NCI-H524 (cell line): ENCODE data around the gene PIGV.

Experiments
- DNase-seq, 2 experiments: peaks; one replicate each; lab custom pipeline; 2025; lab: John Stamatoyannopoulos, UW

Gene PIGV

GRCh38 chr1:26772687-26773086 lies 15.1 kb upstream of the PIGV start:
- DNase-seq = no peak

- DNase-seq = no peak
Observed at GRCh38 chr1:26774462-26774861, 13.3 kb upstream of the PIGV start.

GRCh38 chr1:26775666-26776065 lies 12.1 kb upstream of the PIGV start:
- DNase-seq = no peak

GRCh38 chr1:26779098-26779668 lies 8.6 kb upstream of the PIGV start:
- no peak for DNase-seq

- no peak for DNase-seq
Observed at GRCh38 chr1:26780344-26780957, 7.3 kb upstream of the PIGV start.

GRCh38 chr1:26781206-26781825 lies 6.4 kb upstream of the PIGV start:
- no peak for DNase-seq

GRCh38 chr1:26782521-26783212 lies 5.1 kb upstream of the PIGV start:
- no peak for DNase-seq

GRCh38 chr1:26783646-26784022 lies 4.1 kb upstream of the PIGV start:
- DNase-seq = no peak

GRCh38 chr1:26784023-26784871 lies 3.5 kb upstream of the PIGV start:
- DNase-seq = no peak

GRCh38 chr1:26784886-26785285 lies 2.9 kb upstream of the PIGV start:
- no peak for DNase-seq

- DNase-seq = no peak
Observed at GRCh38 chr1:26785611-26786436, 1.9 kb upstream of the PIGV start.

GRCh38 chr1:26786437-26787380 lies 1.0 kb upstream of the PIGV start:
- DNase-seq = no peak

- DNase-seq = peak in 1 of 2 experiments; percentile 63
Observed at GRCh38 chr1:26787381-26787705, 407 bp upstream of the PIGV start.

- DNase-seq = no peak
Observed at GRCh38 chr1:26788515-26788785, 700 bp downstream of the PIGV start.

- peak; percentile 62 to 78 for DNase-seq
Observed at GRCh38 chr1:26788836-26789611, 1.3 kb downstream of the PIGV start.

- DNase-seq = no peak
Observed at GRCh38 chr1:26789612-26789865, 1.8 kb downstream of the PIGV start.

GRCh38 chr1:26789931-26790330 lies 2.2 kb downstream of the PIGV start:
- DNase-seq = no peak

GRCh38 chr1:26790551-26790953 lies 2.8 kb downstream of the PIGV start:
- DNase-seq = no peak

- DNase-seq = no peak
Observed at GRCh38 chr1:26791148-26791547, 3.4 kb downstream of the PIGV start.

GRCh38 chr1:26791626-26792025 lies 3.9 kb downstream of the PIGV start:
- no peak for DNase-seq
